Adrenal gland (tissue), 12 donors: ENCODE data around the gene DNAH17. TPM values are rescaled to one million over a fixed set of nuclear protein-coding genes. Genes with fewer than 3 reads are reported as not detected.

ENCODE experiments used
- DNase-seq, 7 donors: peaks; one replicate each; pipeline ENCODE4 v3.0.0-alpha.2; 2019 to 2020
- H3K27ac ChIP-seq, 5 donors: fragments of 200-600 bp; sonication (generic) in 4 of 5; 1 replicate in 3 of 5; 2 replicates in 2 of 5; pipeline versions ENCODE4 v1.5.1 to v1.8.0; 2016 to 2020; ENCODE audit warnings: mild to moderate bottlenecking in 1 of 5
- H3K27me3 ChIP-seq: fragments of 200-600 bp; 2 replicates; pipeline ENCODE4 v1.8.0; 2021
- H3K36me3 ChIP-seq, 2 donors: fragments of 200-600 bp; replicated peaks in 1 of 2; 1 replicate in 1 of 2; 2 replicates in 1 of 2; pipeline versions ENCODE4 v1.5.1 to v1.8.0; 2018 to 2022
- H3K4me1 ChIP-seq, 2 donors: fragments of 200-600 bp; replicated peaks in 1 of 2; 1 replicate in 1 of 2; 2 replicates in 1 of 2; pipeline versions ENCODE4 v1.5.1 to v1.8.0; 2018 to 2021
- H3K4me3 ChIP-seq, 4 donors: fragments of 200-600 bp; sonication (generic) in 3 of 4; one replicate each; pipeline ENCODE4 v1.5.1; 2016 to 2018
- H3K9me3 ChIP-seq, 3 donors: fragments of 200-600 bp; sonication (generic) in 1 of 3; replicated peaks in 1 of 3; 1 replicate in 2 of 3; 2 replicates in 1 of 3; pipeline versions ENCODE4 v1.5.1 to v1.8.0; 2016 to 2021
- CTCF ChIP-seq, 6 experiments: fragments of 450-650 bp in 4 of 6; fragments of 200-600 bp in 2 of 6; sonication (generic) in 1 of 6; IDR thresholded peaks; 1 replicate in 5 of 6; 2 replicates in 1 of 6; pipeline versions ENCODE4 v1.5.1 to v1.8.0; 2016 to 2021; ENCODE audit warnings: antibody characterized with exemption in 6 of 6, mild to moderate bottlenecking in 2 of 6, moderate library complexity in 1 of 6
- POLR2A ChIP-seq, 2 donors: fragments of 450-650 bp; IDR thresholded peaks; one replicate each; pipeline ENCODE4 v1.6.1; 2017; ENCODE audit warnings: antibody characterized with exemption in 2 of 2, mild to moderate bottlenecking in 2 of 2, moderate library complexity in 1 of 2
- WGBS, 4 donors: extraction: QIAGEN DNeasy Blood & Tissue Kit in 2 of 4; methylation state at CpG; one replicate each; pipeline versions ENCODE4 v1.1.5 to v1.1.7; 2013 to 2017; 5-methylcytosine and 5-hydroxymethylcytosine counted together
- intact Hi-C, 2 donors: fragments of 100-400 bp; cut with DNase I; formaldehyde crosslinking; loops; one replicate each; pipeline versions ENCODE4 v1.14.1 to v1.15.0; 2022 to 2023
- polyA plus RNA-seq, 3 donors: library from polyadenylated mRNA; stranded (reverse); fragments of 200-250 nt in 2 of 3; fragments of 350-450 nt in 1 of 3; fragmentation: Illumina TruSeq in 1 of 3; extraction: RNeasy Lipid Tissue Mini Kit (QIAGEN cat#74804) in 1 of 3; gene quantifications; one replicate each; pipeline ENCODE4 v1.2.3, GENCODE V29; 2013 to 2014
- total RNA-seq, 9 donors: library from RNA; depleted of rRNA in 4 of 9; stranded (reverse); fragments of >200 nt in 4 of 9; fragments of 120-200 nt in 1 of 9; fragmentation: NEBNext Ultra II Directional in 1 of 9; extraction: Animal tissue kit (Norgen Biotek cat#: 25700) in 1 of 9; gene quantifications; one replicate each; pipeline versions ENCODE4 v1.1.0 to v1.2.4, GENCODE V29; 2013 to 2023
- donor health status: healthy with polysubstance abuse.
- donor health status: Bipolar disorder and iron deficiency.
- donor health status: DM: yes; HTN: yes; CAD: no.
- donor health status: DM: no; HTN: no; CAD: no.
- donor health status: DM: no; HTN: no; CAD: no.
- donor health status: DM: yes; HTN: yes; CAD: no.

The DNAH17 gene
- total and polyA plus RNA-seq, 12 donors, result 0.03 to 1.8 (median 0.22) TPM; not detected in 5

GRCh38 chr17:78458736-78459335 lies 118.4 kb downstream of the DNAH17 start:
- intact Hi-C loops, result no loop called here
- no peak for DNase-seq
- H3K27ac ChIP-seq, result no peak overlapping the region
- H3K27me3 ChIP-seq, result no peaks in the 10 kb centered on the region
- 92 to 94% (median 93%) methylated on average over 34 to 37 of the region's 37 CpGs for WGBS, 4 donors
- H3K9me3 ChIP-seq, result no peaks in the 10 kb centered on the region
- no peak for TF ChIP-seq POLR2A (IDR thresholded peaks at IDR 0.05)
- no peak for TF ChIP-seq CTCF (IDR thresholded peaks at IDR 0.05)
- no peak overlapping the region for H3K4me3 ChIP-seq
- no peaks in the 10 kb centered on the region for H3K4me1 ChIP-seq
- H3K36me3 ChIP-seq, result no peaks in the 10 kb centered on the region

GRCh38 chr17:78458091-78458490 lies 119.1 kb downstream of the DNAH17 start:
- no peaks in the 10 kb centered on the region for H3K9me3 ChIP-seq
- WGBS, 4 donors, result 76 to 82% (median 79%) methylated on average over 4 to 10 of the region's 10 CpGs
- no peak overlapping the region for H3K27ac ChIP-seq
- DNase-seq, result no peak
- TF ChIP-seq CTCF (IDR thresholded peaks at IDR 0.05) (no peak), POLR2A (IDR thresholded peaks at IDR 0.05) (no peak)
- intact Hi-C loops, result no loop called here
- no peak overlapping the region for H3K4me3 ChIP-seq
- H3K36me3 ChIP-seq, result no peaks in the 10 kb centered on the region
- no peaks in the 10 kb centered on the region for H3K27me3 ChIP-seq
- H3K4me1 ChIP-seq, result no peaks in the 10 kb centered on the region

GRCh38 chr17:78454346-78454745 lies 122.8 kb downstream of the DNAH17 start:
- intact Hi-C loops, result no loop called here
- no peak overlapping the region for H3K27ac ChIP-seq
- no peaks in the 10 kb centered on the region for H3K27me3 ChIP-seq
- no peaks in the 10 kb centered on the region for H3K4me1 ChIP-seq
- no peaks in the 10 kb centered on the region for H3K36me3 ChIP-seq
- TF ChIP-seq POLR2A (IDR thresholded peaks at IDR 0.05) (no peak), CTCF (IDR thresholded peaks at IDR 0.05) (no peak)
- no peak overlapping the region for H3K4me3 ChIP-seq
- H3K9me3 ChIP-seq, result no peaks in the 10 kb centered on the region
- DNase-seq, result no peak
- 92 to 96% (median 94%) methylated on average over 18 to 20 of the region's 20 CpGs for WGBS, 4 donors

GRCh38 chr17:78451753-78452152 lies 125.4 kb downstream of the DNAH17 start:
- 81 to 94% (median 84%) methylated on average over 7 of the region's 7 CpGs for WGBS, 4 donors
- intact Hi-C loops, result no loop called here
- Histone ChIP-seq H3K36me3 (no peaks in the 10 kb centered on the region), H3K9me3 (no peaks in the 10 kb centered on the region), H3K27ac (no peak overlapping the region), H3K4me1 (no peaks in the 10 kb centered on the region), H3K4me3 (no peak overlapping the region), H3K27me3 (no peaks in the 10 kb centered on the region)
- DNase-seq, result no peak
- TF ChIP-seq CTCF (IDR thresholded peaks at IDR 0.05), result no peak
- no peak for TF ChIP-seq POLR2A (IDR thresholded peaks at IDR 0.05)
